Activated CD4-positive, alpha-beta T cell treated with anti-CD3 and anti-CD28 coated beads, Interleukin-2, Interleukin-4, amounts not matched to agents 100 ng/mL and 50 ng/mL, durations not matched to agents 16 hours and 8 hours (primary cell): ENCODE data around the gene DUSP2.

Source experiments
- DNase-seq: peaks from one replicate; pipeline ENCODE4 v3.0.0-alpha.2; 2020; ENCODE audit warnings: low spot score

The DUSP2 gene

GRCh38 chr2:96131152-96131812 lies 14.0 kb downstream of the DUSP2 start:
- no peak for DNase-seq

- no peak for DNase-seq
Observed at GRCh38 chr2:96130483-96130882, 14.8 kb downstream of the DUSP2 start.

- no peak for DNase-seq
Observed at GRCh38 chr2:96129528-96130120, 15.6 kb downstream of the DUSP2 start.

DNA sequence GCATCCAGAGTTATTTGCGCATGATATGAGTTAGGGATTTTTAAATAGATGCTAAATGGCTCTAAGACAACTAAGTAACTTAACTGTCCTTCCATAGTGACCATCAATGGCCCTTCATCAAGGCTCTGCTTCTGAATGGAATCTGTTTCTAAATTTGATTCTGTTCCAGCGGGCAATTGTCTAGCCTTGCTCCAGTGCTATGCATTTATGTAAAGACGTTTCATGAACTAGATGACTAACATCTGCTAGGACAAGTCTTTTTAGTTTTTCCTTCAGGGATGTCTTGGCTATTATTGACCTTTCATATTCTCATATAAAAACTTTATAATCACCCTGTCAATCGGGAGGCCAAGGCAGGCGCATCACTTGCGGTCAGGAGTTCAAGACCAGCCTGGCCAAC lies 16.8 kb downstream of the DUSP2 start:
- no peak for DNase-seq

DNA sequence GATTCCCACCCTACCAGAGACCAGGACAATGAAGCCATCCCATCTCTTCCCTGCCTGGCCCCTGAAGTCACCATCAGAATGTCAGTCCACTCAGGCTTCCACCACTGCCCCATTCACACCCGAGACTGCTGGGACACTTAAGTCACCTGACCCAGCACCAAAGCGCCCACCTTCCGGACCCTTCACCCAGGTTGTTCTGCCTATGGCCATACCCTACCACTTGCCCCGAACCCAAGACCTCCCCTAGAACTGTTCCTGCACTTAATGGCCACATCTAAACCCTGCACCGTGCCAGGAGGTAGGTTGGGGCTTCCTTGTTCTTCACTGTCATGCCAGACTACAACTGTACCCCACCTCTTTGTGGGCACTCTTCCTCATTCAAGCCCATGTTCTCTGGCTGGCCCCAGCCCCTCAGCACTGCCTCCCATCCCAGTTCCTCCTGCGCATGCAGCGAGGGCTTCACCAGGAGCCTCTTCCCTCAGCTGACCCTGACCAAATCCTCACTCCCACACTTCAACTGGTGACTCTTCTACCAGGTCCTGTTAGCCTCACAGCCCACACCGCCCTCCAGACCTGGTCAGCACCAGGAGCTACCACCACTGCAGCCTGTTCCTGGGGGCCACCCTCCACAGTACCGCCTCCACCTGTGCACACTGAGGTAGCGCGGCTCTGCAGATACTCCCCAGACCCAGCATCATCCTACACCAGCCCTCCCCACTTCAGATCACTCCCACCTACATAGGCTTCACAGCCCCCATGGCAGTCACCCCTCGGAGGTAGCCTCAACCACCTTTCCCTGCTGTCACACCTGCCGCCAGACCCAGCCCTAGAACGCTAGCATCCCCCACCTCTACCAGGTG lies 20.6 kb downstream of the DUSP2 start:
- DNase-seq, result no peak

- DNase-seq, result no peak
Observed at GRCh38 chr2:96123936-96124335, 21.3 kb downstream of the DUSP2 start.

DNA sequence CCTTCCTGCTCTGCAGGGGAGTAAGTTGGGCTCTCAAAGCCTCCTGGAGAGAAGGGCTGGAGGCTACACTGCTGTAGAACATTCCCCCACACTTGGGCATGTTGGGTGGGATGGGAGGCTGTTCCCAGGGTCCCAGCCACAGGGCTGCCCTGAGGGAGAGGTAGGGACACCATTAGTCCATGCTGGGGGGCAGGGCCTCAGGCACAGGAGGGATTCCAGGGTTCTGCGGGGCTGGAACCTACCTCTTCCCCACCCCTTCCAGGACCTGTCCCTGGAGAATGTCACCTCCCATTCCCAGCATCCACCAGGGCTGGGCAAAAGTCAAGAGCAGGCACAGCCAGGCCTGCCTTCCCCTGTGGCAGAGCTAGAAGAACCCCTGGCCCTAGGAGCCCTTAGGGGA lies 21.9 kb downstream of the DUSP2 start:
- no peak for DNase-seq

DNA sequence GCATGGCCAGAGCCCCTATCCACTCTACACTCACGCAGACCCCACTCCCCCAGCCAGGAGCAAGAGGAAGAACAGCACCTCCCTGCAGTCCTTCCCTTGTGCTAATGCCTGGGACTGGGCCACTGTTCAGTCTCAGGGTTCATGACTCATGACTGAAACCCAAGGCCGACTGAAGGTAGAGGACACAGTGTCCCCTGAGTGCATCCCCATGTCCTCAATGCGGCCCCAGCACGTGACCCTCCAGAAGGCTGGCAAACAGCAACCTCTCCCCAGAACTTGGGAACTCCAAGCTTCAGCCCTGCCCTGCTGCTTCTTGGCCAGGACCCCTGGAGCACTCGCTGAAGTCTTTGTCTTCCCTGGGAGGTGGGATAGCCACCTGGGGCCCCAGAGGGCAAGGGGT lies 22.8 kb downstream of the DUSP2 start:
- no peak for DNase-seq

- DNase-seq, result no peak
Observed at GRCh38 chr2:96121414-96121813, 23.8 kb downstream of the DUSP2 start.

DNA sequence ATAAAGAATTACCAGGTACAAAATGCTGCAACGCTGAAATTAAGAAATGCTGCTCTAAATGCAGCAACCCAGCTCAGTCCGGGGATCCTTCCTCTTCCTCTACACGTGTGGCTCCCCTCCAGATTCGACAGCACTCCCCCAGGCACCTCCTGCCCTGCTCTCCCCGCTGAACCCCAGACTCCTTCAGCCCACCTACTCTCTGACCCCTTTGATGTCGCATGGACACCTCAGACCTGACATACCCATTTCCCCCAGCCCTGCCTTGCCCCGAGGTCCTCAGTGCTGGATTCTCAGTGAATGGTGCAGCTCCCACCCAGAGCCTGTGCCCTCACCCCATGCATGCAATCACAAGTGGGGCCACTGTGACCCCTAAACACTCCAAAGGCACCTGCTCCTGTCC lies 24.2 kb downstream of the DUSP2 start:
- DNase-seq, result no peak

- DNase-seq, result no peak
Observed at GRCh38 chr2:96120091-96120720, 25.0 kb downstream of the DUSP2 start.

- DNase-seq, result no peak
Observed at GRCh38 chr2:96119389-96119751, 25.9 kb downstream of the DUSP2 start.

- no peak for DNase-seq
Observed at GRCh38 chr2:96118698-96119388, 26.4 kb downstream of the DUSP2 start.

DNA sequence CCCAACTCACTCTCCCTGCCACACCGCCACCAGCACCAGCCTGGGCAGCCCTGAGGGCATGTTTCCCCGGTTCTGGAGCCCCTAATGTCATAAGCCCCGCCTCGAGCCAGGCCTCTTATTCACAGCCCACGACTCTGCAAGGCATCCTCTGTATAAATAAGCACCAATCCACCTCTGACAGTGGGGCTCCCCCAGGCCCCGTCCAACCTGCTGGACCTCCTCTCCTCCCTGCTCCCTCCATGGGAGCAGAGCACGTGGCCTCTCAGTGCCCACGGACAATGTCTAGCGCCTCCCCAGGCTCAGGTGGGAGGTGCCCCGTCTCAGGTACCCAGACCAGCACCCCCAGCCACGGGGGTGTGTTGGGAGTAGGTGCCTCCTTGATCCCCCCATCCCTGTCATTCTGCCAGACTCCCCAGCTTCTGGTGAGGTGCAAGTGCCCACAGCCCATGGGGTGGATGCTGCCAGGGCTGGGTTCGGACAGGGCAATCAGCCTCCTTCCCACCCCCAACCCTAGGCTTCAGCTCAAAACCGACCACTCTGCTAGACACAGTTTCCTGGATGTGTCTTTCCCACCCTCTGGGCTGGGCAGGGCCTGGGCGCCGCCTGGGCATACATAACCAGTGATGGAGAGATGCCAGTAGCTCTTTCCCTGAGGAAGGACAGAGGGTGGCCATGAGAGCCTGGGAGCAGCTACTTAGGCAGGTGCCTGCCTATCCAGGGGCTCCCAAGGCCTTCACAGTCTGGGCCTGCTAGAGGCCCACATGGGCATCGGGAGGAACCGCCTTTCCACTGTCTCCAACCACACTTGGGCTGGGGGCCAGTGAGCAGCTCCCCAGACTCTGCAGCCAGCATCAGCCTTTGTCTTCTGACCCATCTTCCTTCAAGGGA lies 27.3 kb downstream of the DUSP2 start:
- no peak for DNase-seq

DNA sequence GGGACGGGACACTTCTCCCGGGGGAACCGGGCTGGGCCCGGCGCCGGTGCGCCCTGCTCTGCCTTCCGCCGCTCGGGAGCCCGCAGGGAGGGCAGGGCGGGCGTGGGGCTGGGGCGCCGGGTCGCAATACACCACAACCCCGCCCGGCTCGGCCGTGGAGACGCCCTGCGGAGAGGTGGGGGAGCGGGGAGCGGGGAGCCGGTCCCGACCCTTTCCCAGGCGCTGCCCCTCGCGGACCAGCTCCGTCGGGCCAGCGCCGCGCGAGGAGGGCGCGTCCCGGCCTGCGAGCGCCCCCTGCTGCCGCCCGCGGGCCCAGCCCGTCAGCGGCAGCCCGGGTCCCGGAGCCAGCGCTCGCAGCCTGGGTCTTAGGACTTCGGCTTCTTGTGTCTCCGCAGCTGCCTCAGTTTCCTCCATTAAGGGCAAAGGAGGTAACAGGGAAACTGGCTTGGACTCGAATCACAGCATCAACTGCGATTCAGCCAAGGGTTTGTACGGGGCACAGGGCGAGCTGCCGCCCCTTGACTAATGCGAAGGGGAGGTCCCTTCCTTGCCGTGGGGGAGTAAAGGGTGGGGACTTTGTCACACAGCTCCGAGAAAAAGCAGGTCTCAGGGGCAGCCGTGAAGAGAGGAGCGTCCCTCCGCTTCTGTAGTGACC lies 28.2 kb downstream of the DUSP2 start:
- DNase-seq, result peak; percentile 51

GRCh38 chr2:96116424-96116878 lies 28.8 kb downstream of the DUSP2 start, which contains the start of gene ADRA2B:
ADRA2B (minus strand) TSS chr2:96116571; CDS start chr2:96116149, 422 bp downstream.
- DNase-seq, result peak; percentile 68

DNA sequence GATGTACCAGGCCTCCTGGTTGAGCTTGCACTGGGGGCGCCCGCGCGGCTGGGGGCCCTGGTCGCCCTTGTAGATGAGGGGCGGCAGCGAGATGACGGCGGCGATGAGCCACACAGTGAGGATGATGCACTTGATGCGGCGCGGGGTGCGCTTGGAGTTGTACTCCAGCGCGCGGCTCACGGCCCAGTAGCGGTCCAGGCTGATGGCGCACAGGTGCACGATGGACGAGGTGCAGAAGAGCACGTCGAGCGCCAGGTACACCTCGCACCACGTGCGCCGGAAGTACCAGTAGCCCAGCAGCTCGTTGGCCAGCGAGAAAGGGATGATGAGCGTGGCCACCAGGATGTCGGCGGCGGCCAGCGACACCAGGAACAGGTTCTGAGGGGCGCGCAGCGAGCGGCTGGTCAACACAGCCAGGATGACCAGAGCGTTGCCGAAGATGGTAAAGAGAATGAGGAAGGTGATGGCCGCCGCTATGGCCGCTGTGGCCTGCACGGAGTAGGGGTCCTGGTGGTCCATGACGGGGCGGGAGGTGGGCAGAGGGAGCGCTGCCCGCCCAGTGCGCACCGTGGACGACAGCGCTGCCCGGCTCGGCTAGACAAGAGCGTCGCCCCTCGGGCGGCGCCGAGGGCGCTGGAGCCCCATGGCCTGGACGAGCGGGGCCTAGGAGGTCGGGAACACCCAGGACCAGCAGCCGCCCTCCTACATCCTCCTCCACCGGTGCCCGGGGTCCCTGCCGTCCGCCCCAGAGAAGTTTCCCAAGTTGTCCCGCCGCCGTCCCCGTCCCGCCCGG lies 29.4 kb downstream of the DUSP2 start:
- no peak for DNase-seq

DNA sequence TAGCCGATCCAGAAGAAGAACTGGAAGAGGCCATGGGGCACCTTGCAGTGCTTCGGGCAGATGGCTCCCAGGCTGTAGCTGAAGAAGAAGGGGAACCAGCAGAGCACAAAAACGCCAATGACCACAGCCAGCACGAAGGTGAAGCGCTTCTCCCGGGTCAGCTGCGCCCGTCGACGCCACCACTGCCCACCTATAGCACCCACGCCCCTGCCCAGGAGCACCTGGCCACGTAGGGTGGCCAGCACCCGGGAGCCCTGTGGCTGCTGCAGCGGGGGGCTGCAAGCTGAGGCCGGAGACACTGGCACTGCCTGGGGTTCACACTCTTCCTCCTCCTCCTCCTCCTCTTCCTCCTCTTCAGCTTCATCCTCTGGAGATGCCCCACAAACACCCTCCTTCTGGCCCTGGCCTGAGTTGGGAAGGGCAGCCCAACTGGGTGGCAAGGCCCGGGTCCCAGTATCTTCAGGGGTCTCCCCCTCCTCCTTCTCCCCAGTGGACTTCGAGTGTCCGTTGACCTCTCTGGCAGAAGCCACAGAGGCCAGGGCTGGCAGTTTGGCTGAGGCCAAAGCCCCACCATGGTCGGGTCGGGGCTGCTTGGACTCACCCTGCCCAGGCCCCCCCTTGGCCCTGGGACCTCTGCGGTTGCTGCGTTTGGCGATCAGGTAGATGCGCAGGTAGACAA lies 30.2 kb downstream of the DUSP2 start:
- DNase-seq, result no peak

- no peak for DNase-seq
Observed at GRCh38 chr2:96114546-96114902, 30.7 kb downstream of the DUSP2 start.
